HG03432 (cell line): ENCODE measurements around the gene TRPV3.
"Not testable (repeated sequence)": the region's sequence is repeated elsewhere in the genome, so short reads cannot be mapped to it uniquely, and the experiment has no call there.

Experiments
- ATAC-seq: cut with Tn5 transposase; IDR thresholded peaks from one replicate; pipeline ENCODE4 v1.9.1; 2021; ENCODE audit warnings: mild to moderate bottlenecking, moderate library complexity; ENCODE audit not compliant: unreplicated experiment

TRPV3 gene

GRCh38 chr17:3475812-3476610, 81.6 kb downstream of the TRPV3 start, which contains the start of gene ASPA:
ASPA (plus strand) TSS chr17:3475997; CDS start chr17:3476160, 163 bp downstream.
- no peak for ATAC-seq

DNA sequence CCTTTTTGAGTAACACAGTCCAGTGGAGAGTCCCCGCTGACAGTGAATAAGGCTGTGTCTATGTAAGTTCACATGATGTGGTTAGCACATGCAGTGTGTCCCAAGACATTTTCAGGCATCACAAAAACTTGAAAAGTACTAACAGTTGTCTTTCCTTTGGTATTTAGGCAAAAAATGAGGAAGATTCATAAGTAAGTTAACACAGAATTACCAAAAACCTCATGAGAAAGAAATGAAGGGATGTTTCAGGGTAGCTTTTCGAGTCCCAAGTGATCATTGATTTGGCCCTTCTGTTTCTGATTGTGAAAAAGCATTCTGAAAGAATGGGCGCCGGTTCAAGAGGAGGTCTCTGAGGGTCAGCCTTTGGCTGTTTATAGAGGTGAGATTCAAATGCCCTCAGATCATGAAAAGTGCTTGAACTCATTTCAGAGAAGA, 82.3 kb downstream of the TRPV3 start:
- ATAC-seq: no peak

GRCh38 chr17:3474212-3474611, 83.4 kb downstream of the TRPV3 start:
- no peak for ATAC-seq

GRCh38 chr17:3472137-3472536, 85.5 kb downstream of the TRPV3 start:
- no peak for ATAC-seq

DNA sequence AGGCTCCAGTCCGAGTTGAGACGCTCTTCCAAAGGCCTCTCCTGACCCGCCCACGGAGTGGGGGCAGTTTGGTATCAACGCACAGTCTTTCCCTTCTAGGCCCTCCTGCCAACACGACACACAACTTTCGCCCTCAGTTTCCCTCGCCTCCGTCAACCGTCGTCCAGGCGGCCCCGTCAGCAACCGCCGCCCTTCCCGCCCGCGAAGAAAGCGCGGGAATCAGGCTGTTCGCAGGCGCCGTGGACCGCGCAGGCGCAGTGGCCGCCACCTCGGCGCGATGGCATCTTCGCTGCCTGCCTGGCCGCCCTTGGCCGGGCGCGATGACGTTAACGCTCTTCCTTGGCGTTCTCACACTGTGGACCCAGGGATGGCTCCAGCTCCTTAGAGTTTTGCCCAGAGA, 86.0 kb downstream of the TRPV3 start, which contains the start of gene SPATA22:
Gene SPATA22, minus strand, starts transcription at position 221 of the 400 bp plus-strand sequence. CDS start 2,494 bp downstream, outside the sequence.
- ATAC-seq: no peak

DNA sequence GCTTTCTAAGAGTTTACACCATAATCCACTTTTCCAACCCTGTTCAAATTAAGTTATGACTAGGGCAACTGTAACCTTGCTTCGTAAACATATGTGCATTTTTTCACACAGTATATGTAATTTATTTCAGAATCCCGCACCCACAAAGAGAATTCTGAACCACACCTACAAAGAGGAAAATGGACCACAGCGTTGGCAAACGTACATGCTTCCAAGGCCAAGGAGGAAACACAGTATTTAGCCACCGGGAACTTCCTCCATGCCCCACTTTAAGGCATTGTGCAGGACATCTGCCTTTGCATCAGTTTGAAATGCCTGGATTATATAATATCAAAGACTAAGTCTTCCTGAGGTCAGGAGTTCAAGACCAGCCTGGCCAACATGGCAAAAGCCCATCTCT, 88.1 kb downstream of the TRPV3 start:
- ATAC-seq: no peak

DNA sequence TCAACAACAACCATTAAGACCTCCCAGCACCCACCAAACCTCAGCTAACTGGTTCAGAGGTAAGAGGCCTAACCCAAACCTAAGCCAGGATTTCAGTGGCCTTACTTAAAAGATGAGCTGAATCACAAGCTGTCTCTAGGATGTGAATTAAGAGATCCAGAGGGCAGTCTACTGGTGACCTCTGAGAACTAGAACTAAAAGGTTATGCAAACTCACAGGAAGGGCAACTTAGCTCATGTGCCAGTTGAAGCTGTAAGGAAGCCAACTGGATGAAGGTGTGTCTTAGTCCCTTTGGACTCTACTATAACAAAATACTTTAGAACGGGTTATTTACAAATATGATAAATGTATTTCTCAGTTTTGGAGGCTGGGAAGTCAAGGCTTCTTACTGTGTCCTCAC, 91.3 kb downstream of the TRPV3 start:
- ATAC-seq: not testable (repeated sequence)
